Immature natural killer cell (primary cell): ENCODE data around the gene SCEL. TPM values are rescaled to one million over a fixed set of nuclear protein-coding genes. Genes with fewer than 3 reads are reported as not detected.
"Not testable (repeated sequence)": the region's sequence is repeated elsewhere in the genome, so short reads cannot be mapped to it uniquely, and the experiment has no call there.

Source experiments
- DNase-seq, 3 donors: peaks; one replicate each; pipeline ENCODE4 v3.0.0; 2022; ENCODE audit warnings: mixed read lengths in 1 of 3
- H3K27ac Mint-ChIP-seq, 6 donors: one replicate each; pipeline ENCODE4 v1.8.0; 2020; ENCODE audit warnings: mixed read lengths in 6 of 6, mild to moderate bottlenecking in 5 of 6, inconsistent platforms in 4 of 6, moderate library complexity in 3 of 6
- H3K27me3 Mint-ChIP-seq, 3 donors: one replicate each; pipeline ENCODE4 v1.8.0; 2020 to 2021; ENCODE audit warnings: low read depth in 3 of 3, mild to moderate bottlenecking in 3 of 3, mixed read lengths in 3 of 3, moderate library complexity in 3 of 3, inconsistent platforms in 1 of 3
- H3K36me3 Mint-ChIP-seq, 3 donors: one replicate each; pipeline ENCODE4 v1.8.0; 2020; ENCODE audit warnings: mixed read lengths in 3 of 3, inconsistent platforms in 2 of 3, mild to moderate bottlenecking in 2 of 3
- H3K4me1 Mint-ChIP-seq, 2 donors: one replicate each; pipeline ENCODE4 v1.8.0; 2020; ENCODE audit warnings: inconsistent platforms in 2 of 2, mild to moderate bottlenecking in 2 of 2, mixed read lengths in 2 of 2, moderate library complexity in 1 of 2
- H3K4me3 Mint-ChIP-seq, 5 donors: one replicate each; pipeline ENCODE4 v1.8.0; 2020; ENCODE audit warnings: mild to moderate bottlenecking in 5 of 5, mixed read lengths in 5 of 5, inconsistent platforms in 3 of 5, moderate library complexity in 3 of 5
- H3K9me3 Mint-ChIP-seq, 6 donors: one replicate each; pipeline ENCODE4 v1.8.0; 2020; ENCODE audit warnings: mild to moderate bottlenecking in 6 of 6, mixed read lengths in 6 of 6, inconsistent platforms in 4 of 6, moderate library complexity in 3 of 6
- polyA plus RNA-seq, 3 donors: library from polyadenylated mRNA; unstranded; fragments of 300-500 nt; fragmentation: Illumina TruSeq; gene quantifications; one replicate each; pipeline ENCODE4 v1.2.3, GENCODE V29; 2021

Gene SCEL
- polyA plus RNA-seq, 3 donors from 2014 or later = not detected

DNA sequence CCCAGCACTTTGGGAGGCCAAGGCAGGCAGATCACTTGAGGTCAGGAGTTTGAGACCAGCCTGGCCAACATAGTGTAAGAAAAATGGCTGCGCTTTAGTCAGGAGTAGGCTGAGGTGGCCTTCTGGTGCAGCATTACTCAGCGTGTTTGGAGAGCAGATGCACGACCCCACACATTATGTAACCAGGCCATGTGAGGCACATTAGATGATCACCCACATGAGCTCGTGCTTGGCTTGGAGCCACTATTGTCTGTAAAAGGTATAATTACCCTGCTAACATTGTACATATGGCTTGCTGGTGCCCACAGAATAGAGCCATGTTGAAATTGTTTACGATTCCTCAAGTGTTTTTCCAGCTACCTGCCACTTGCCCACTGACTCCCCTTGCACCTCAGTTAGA, 24.0 kb upstream of the SCEL start:
- H3K27me3 Mint-ChIP-seq = peaks cover 0 to 5% (median 0%) of the 10 kb centered on the region in 3 donors
- no peak overlapping the region for H3K4me3 Mint-ChIP-seq
- no peak overlapping the region for H3K27ac Mint-ChIP-seq
- no peak for DNase-seq
- H3K4me1 Mint-ChIP-seq = no peaks in the 10 kb centered on the region
- no peaks in the 10 kb centered on the region for H3K36me3 Mint-ChIP-seq
- H3K9me3 Mint-ChIP-seq = no peaks in the 10 kb centered on the region

DNA sequence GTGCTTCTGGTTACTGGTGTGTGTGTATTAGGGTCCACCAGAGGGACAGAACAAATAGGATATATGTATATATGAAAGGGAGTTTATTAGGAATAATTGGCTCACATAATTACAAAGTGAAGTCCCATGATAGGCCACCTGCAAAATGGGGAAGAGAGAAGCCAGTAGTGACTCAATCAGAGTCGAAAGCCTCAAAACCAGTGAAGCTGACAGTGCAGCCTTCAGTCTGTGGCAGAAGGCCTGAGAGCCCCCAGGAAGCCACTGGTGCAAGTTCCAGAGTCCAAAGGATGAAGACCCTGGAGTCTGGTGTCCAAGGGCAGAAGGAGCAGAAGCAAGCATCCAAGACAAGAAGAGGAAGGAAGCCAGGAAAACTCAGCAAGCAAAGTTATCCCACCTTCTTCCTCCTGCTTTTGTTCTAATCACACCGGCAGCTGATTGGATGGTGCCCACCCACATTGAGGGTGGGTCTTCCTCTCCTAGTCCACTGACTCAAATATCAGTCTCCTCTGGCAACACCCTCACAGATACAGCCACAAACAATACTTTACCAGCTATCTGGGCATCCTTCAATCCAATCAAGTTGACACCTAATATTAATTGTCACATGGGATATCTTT, 21.7 kb upstream of the SCEL start:
- DNase-seq = no peak
- Mint-ChIP-seq H3K27me3 (peaks cover 0 to 5% (median 0%) of the 10 kb centered on the region in 3 donors), H3K4me3 (no peak overlapping the region), H3K9me3 (no peaks in the 10 kb centered on the region), H3K27ac (no peak overlapping the region), H3K36me3 (no peaks in the 10 kb centered on the region), H3K4me1 (no peaks in the 10 kb centered on the region)

DNA sequence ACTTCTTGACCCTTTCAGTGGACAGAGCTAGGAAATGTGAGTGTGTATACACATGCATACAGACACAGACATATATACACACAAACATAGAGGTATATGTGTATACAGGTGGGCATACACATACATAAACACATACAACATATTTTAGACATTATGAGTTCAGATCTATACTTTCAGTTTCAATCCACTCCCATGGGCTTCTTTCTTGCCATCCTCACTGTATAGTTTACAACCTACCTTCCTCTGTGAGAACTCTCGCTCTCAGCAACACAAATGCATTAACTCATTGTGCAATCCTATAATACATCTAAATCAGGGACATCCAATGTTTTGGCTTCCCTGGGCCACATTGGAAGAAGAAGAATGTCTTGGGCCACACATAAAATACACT, 21.2 kb upstream of the SCEL start:
- Mint-ChIP-seq H3K36me3 (no peaks in the 10 kb centered on the region), H3K4me3 (no peak overlapping the region), H3K4me1 (no peaks in the 10 kb centered on the region), H3K27ac (no peak overlapping the region), H3K27me3 (peaks cover 0 to 3% (median 0%) of the 10 kb centered on the region in 3 donors), H3K9me3 (no peaks in the 10 kb centered on the region)
- no peak for DNase-seq

DNA sequence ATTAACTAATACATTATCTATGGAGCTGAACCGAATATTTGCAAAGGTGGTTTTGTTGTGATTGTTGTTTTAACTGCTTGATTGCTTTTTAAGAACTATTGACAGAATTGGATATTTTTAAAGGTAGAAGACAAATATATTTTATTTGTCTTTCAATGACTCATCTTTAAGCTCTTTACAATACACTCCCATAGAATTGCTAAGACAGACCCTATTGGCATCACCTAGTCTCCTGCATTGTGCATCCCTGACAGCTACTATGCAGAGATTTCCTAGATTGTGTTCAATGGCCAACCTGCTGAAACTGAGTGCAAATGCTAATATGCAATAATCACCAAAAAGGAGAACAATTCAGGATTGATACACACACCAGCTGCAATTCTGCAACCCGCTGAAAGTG, 19.7 kb upstream of the SCEL start:
- no peaks in the 10 kb centered on the region for H3K36me3 Mint-ChIP-seq
- no peak for DNase-seq
- H3K4me3 Mint-ChIP-seq = no peak overlapping the region
- no peaks in the 10 kb centered on the region for H3K4me1 Mint-ChIP-seq
- H3K27ac Mint-ChIP-seq = no peak overlapping the region
- peaks cover 0 to 3% (median 0%) of the 10 kb centered on the region in 3 donors for H3K27me3 Mint-ChIP-seq
- no peaks in the 10 kb centered on the region for H3K9me3 Mint-ChIP-seq

DNA sequence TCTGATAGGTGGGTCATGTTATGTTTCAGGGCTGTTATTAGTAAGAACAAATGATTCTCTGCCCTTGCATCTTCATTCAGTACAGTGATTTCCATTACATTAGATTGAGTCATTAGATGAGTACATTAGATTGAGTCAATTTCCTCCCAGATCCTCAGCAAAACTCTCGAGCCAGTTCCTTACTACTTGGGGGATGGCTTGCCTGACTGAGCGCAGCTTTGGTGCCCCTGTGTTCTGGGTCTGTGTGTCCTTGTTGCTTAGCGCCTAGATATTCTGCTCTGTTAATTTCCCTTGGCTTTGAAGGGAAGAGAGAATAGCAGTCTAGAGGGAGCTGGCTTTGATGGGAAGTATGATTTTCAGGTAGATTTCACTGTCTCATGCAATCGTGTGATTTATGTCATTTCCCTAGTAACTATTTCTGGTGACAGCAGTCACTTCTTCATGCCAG, 19.1 kb upstream of the SCEL start:
- Mint-ChIP-seq H3K27me3 (peaks cover 0 to under 1% (median 0%) of the 10 kb centered on the region in 3 donors), H3K4me3 (no peak overlapping the region), H3K9me3 (no peaks in the 10 kb centered on the region), H3K4me1 (no peaks in the 10 kb centered on the region), H3K36me3 (no peaks in the 10 kb centered on the region), H3K27ac (no peak overlapping the region)
- no peak for DNase-seq

DNA sequence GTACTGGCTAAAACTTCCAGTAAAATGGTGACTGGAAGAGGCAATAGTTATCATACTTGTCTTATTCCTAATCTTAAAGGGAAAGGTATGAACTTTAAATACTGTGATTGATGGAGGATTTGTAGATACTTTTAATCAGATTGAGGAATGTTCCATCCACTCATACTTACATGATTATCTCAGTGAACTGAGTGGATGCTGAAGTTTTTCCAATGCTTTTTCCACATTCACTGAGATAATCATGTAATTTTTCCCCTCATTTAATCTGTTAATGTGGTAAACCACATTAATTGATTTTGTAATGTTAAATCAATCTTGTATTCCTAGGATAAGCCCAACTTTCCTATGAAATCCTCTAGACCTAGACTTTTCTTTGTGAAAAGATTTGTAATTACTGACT, 17.2 kb upstream of the SCEL start:
- no peaks in the 10 kb centered on the region for H3K4me1 Mint-ChIP-seq
- DNase-seq = no peak
- no peak overlapping the region for H3K4me3 Mint-ChIP-seq
- H3K27me3 Mint-ChIP-seq = no peaks in the 10 kb centered on the region
- H3K9me3 Mint-ChIP-seq = no peaks in the 10 kb centered on the region
- no peaks in the 10 kb centered on the region for H3K36me3 Mint-ChIP-seq
- no peak overlapping the region for H3K27ac Mint-ChIP-seq

DNA sequence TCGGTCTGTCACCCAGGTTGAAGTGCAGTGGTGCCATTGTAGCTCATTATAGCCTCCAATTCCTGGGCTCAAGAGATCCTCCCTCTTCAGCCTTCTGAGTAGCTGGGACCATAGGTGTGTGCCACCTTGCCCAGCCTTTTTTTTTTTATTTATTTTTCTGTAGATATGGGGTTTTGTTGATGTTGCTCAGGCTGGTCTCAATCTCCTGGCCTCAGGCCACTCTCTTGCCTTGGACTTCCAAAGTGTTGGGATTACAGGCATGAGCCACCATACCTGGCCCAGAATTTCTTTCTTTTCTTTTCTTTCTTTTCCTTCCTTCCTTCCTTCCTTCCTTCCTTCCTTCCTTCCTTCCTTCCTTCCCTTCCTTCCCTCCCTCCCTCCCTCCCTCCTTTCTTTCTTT, 16.1 kb upstream of the SCEL start:
- DNase-seq, H3K9me3 Mint-ChIP-seq, H3K27ac Mint-ChIP-seq, H3K4me3 Mint-ChIP-seq, H3K27me3 Mint-ChIP-seq, H3K36me3 Mint-ChIP-seq, H3K4me1 Mint-ChIP-seq: not testable (repeated sequence)

DNA sequence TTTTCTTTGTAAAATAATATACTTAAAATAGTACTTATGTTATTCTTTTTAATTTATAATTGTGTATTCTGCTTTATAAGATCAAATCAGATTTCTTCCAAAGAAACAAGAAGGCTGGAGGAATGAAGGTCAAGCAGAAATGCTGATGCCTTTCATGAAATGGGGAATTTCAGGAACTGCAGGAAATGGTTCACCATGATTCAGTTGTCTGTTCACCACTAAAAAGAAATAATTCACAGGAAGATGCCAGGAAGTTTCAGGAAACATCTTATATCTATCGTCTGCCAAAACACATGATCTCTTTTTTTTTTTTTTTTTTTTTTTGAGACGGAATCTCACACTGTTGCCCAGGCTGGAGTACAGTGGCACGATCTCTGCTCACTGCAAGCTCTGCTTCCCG, 15.7 kb upstream of the SCEL start:
- no peak for DNase-seq
- H3K27me3 Mint-ChIP-seq = no peaks in the 10 kb centered on the region
- no peak overlapping the region for H3K27ac Mint-ChIP-seq
- H3K9me3 Mint-ChIP-seq = no peaks in the 10 kb centered on the region
- no peaks in the 10 kb centered on the region for H3K36me3 Mint-ChIP-seq
- H3K4me3 Mint-ChIP-seq = no peak overlapping the region
- no peaks in the 10 kb centered on the region for H3K4me1 Mint-ChIP-seq

DNA sequence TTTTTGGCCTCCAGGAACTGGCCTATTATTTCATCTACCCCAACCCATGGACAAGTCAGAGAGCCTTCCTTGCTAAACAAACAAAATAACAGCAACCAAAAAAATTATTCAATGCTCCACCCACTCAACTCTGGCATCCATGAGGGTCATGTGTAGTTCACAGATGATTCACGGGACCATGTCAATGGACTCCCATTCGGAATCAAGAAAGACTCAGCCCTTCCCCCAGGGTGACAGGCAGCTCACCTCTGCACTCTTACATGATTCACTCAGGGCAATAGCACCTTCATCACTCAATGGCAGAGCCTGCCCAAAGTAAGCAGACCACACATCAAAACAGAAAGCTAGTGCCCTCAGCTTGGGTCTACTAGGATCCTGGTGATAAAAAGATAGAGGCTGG, 14.3 kb upstream of the SCEL start:
- Mint-ChIP-seq H3K9me3 (no peaks in the 10 kb centered on the region), H3K36me3 (no peaks in the 10 kb centered on the region), H3K4me1 (no peaks in the 10 kb centered on the region), H3K27ac (no peak overlapping the region), H3K27me3 (peaks cover 0 to 4% (median 0%) of the 10 kb centered on the region in 3 donors), H3K4me3 (no peak overlapping the region)
- DNase-seq = no peak

DNA sequence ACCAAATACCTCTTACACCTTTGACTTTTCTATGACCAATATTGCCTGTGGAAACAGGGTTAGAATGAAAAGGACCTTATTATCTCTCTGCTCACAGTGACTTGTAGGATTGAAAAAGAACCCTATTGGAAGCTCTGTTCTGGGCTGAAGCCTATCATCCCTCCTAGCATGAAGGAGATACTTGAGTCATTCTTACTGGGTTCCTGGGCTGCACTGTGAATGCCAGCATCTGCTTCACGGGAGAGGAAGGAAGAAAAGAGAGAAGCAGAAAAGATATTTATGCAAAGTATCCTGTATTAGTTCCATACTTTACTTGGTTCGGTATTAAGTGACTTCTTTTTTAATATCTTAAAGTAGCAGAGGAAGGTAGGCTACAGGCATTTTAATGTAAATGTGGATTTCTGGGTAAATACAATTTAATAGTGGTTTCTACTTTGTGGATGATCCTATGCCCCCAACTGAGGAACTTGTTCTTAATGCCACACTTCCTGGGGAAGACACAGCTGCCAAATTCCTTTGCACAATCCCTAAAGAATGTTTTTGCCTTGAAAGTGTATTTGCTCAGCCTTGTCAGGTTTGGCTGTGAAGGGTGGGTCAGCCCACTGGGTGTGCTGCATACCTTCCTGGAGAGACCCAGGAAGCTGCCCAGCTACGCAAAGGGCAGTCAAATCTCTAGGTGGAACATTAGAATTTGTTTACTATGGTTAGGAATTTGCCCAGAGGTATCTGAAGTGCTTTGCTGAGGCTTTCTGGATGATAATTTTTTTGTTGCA, 13.7 kb upstream of the SCEL start:
- no peak for DNase-seq
- no peak overlapping the region for H3K27ac Mint-ChIP-seq
- no peaks in the 10 kb centered on the region for H3K4me1 Mint-ChIP-seq
- H3K9me3 Mint-ChIP-seq = no peaks in the 10 kb centered on the region
- peaks cover 0 to 4% (median 0%) of the 10 kb centered on the region in 3 donors for H3K27me3 Mint-ChIP-seq
- H3K4me3 Mint-ChIP-seq = no peak overlapping the region
- no peaks in the 10 kb centered on the region for H3K36me3 Mint-ChIP-seq

DNA sequence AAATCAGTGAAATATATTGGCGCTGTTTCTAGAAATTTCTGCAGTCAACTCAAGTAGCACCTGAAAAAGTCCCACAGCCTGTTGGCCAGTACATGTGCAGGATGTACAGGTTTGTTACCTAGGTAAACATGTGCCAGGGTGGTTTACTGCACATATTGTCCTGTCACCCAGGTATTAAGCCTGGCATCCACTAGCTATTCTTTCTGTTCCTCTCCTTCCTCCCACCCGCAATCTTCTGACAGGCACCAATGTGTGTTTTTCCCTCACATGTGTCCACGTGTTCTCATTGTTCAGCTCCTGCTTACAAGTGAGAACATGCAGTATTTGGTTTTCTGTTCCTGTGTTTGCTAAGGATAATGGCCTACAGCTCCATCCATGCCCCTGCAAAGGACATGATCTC, 13.1 kb upstream of the SCEL start:
- no peaks in the 10 kb centered on the region for H3K9me3 Mint-ChIP-seq
- no peaks in the 10 kb centered on the region for H3K4me1 Mint-ChIP-seq
- peaks cover 0 to 4% (median 0%) of the 10 kb centered on the region in 3 donors for H3K27me3 Mint-ChIP-seq
- no peaks in the 10 kb centered on the region for H3K36me3 Mint-ChIP-seq
- DNase-seq = no peak
- no peak overlapping the region for H3K27ac Mint-ChIP-seq
- no peak overlapping the region for H3K4me3 Mint-ChIP-seq

DNA sequence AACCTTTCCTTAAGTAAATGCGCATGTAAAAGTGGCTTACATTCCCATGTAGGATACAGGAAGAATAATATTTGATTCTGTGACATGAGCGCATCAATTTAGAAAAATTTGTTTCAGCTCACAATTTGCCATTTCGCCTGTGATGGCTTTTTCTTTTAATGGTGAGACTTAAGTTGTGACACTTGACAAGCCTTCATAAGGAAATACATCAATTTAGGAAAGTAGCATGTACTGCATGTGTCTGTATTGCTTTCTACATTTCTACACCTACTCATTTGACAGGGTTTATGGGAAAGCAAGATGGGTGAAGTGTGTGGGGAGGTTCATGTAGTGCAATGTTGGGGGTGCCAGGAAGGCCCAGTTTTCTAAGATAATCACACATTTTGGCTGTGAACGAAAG, 12.1 kb upstream of the SCEL start:
- no peak overlapping the region for H3K27ac Mint-ChIP-seq
- H3K36me3 Mint-ChIP-seq = no peaks in the 10 kb centered on the region
- DNase-seq = no peak
- no peaks in the 10 kb centered on the region for H3K9me3 Mint-ChIP-seq
- no peak overlapping the region for H3K4me3 Mint-ChIP-seq
- H3K27me3 Mint-ChIP-seq = peaks cover 0 to 4% (median 4%) of the 10 kb centered on the region in 3 donors
- no peaks in the 10 kb centered on the region for H3K4me1 Mint-ChIP-seq

DNA sequence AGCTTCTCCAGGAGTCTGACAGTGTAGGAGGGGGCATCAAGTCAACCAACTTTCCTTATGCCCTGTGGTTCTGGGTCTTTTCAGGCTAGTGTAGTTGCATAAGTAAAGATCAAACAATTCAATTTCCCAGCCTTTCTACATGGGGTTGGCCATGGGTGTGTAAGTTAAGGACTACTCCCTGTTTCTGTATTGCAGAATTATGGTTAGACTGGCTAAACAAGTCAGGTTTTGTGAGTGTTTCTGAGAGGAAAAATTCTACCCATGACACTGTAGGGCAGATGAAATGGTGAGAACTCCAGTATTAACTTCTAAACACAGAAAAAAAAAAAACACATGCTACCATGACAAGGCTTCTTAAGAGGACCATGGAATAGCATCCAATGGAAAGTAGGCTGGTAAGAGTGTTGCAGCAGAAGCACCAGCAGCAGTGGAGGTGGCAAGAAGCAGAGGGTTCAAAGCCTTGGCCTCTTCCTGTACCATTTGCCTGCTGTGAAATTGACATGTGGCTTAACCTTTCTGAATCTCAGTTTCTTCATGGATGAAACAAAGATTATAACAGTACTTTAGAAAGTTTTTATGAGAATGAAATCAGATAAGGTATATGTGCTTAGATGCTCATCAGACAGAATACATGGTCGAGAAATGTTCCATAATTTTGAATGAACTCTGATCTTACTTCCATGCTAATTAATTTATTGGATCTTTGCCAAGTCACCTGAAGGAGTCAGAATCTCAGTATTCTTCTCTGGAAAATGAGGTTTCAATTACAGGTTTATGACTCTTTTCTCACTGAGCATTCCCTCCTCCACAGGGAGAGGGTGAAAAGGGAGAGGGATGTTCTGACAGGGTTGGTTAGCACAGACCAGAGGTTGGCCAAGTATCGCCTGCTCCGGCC, 11.4 kb upstream of the SCEL start:
- H3K27me3 Mint-ChIP-seq = peaks cover 0 to 4% (median 4%) of the 10 kb centered on the region in 3 donors
- DNase-seq = no peak
- H3K36me3 Mint-ChIP-seq = no peaks in the 10 kb centered on the region
- no peak overlapping the region for H3K4me3 Mint-ChIP-seq
- H3K4me1 Mint-ChIP-seq = no peaks in the 10 kb centered on the region
- no peak overlapping the region for H3K27ac Mint-ChIP-seq
- no peaks in the 10 kb centered on the region for H3K9me3 Mint-ChIP-seq

DNA sequence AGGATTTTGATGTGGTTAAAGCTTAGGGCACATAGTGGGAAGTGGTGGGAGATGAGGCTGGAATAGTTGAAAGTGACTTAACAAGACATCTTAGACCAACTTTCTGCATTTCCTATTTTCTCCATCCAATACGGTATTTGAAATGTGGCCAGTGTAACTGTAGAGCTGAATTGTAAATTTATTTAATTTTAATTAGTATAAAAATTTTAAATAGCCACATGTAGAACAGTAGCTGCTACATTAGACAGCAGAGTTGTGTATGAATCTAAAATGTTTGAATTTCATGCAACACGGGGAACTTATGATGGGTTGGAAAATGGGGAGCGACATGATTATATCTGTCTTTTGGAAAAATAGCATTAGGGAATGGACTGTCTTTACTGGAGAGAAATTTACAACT, 7.1 kb upstream of the SCEL start:
- no peaks in the 10 kb centered on the region for H3K4me1 Mint-ChIP-seq
- H3K27me3 Mint-ChIP-seq = peaks cover 0 to 7% (median 5%) of the 10 kb centered on the region in 3 donors
- no peaks in the 10 kb centered on the region for H3K36me3 Mint-ChIP-seq
- H3K27ac Mint-ChIP-seq = no peak overlapping the region
- no peak overlapping the region for H3K4me3 Mint-ChIP-seq
- H3K9me3 Mint-ChIP-seq = peaks cover 0 to 3% (median 0%) of the 10 kb centered on the region in 6 donors
- no peak for DNase-seq
